Stimulated activated CD4-positive, alpha-beta T cell treated with anti-CD3 and anti-CD28 coated beads, TNF-alpha, amount 100 ng/mL, for 1 hour (primary cell): ENCODE measurements around the gene ASGR1.

Experiments used
- DNase-seq, 3 donors: peaks; one replicate each; pipeline ENCODE4 v3.0.0-alpha.2; 2020; ENCODE audit warnings: low read depth in 3 of 3, low spot score in 1 of 3

Gene ASGR1

GRCh38 chr17:7216242-7217112 lies 37.3 kb upstream of the ASGR1 start:
- no peak for DNase-seq

GRCh38 chr17:7215652-7216180 lies 36.5 kb upstream of the ASGR1 start:
- DNase-seq, result no peak

GRCh38 chr17:7215136-7215638 lies 36.0 kb upstream of the ASGR1 start:
- no peak for DNase-seq

- peak; percentile 97 to 98 (median 98) for DNase-seq
Measured at GRCh38 chr17:7214300-7215135, 35.3 kb upstream of the ASGR1 start.

- DNase-seq, result no peak
Measured at GRCh38 chr17:7213895-7214299, 34.7 kb upstream of the ASGR1 start.

- DNase-seq, result no peak
Measured at GRCh38 chr17:7211491-7212273, 32.5 kb upstream of the ASGR1 start.

- no peak for DNase-seq
Measured at GRCh38 chr17:7208754-7209460, 29.7 kb upstream of the ASGR1 start.

GRCh38 chr17:7208027-7208571 lies 28.9 kb upstream of the ASGR1 start:
- DNase-seq, result no peak

GRCh38 chr17:7207120-7208001 lies 28.2 kb upstream of the ASGR1 start:
- DNase-seq, result no peak

- DNase-seq, result no peak
Measured at GRCh38 chr17:7205561-7205960, 26.4 kb upstream of the ASGR1 start.

- peak; percentile 80 to 90 (median 85) for DNase-seq
Measured at GRCh38 chr17:7204828-7205461, 25.8 kb upstream of the ASGR1 start.

GRCh38 chr17:7204336-7204735 lies 25.2 kb upstream of the ASGR1 start:
- no peak for DNase-seq

- DNase-seq, result no peak
Measured at GRCh38 chr17:7203391-7203790, 24.2 kb upstream of the ASGR1 start.

- no peak for DNase-seq
Measured at GRCh38 chr17:7196651-7197401, 17.7 kb upstream of the ASGR1 start.

GRCh38 chr17:7195971-7196370 lies 16.8 kb upstream of the ASGR1 start:
- DNase-seq, result no peak

GRCh38 chr17:7192271-7192937 lies 13.2 kb upstream of the ASGR1 start:
- no peak for DNase-seq

- DNase-seq, result no peak
Measured at GRCh38 chr17:7191571-7192270, 12.6 kb upstream of the ASGR1 start.
